Stimulated activated CD8-positive, alpha-beta memory T cell treated with anti-CD3 and anti-CD28 coated beads, Interleukin-7, amount 100 ng/mL, for 24 hours (primary cell): ENCODE data around the gene DNM3.

ENCODE experiments used
- DNase-seq: peaks from one replicate; pipeline ENCODE4 v3.0.0-alpha.2; 2020; ENCODE audit warnings: low read depth

Gene DNM3

DNA sequence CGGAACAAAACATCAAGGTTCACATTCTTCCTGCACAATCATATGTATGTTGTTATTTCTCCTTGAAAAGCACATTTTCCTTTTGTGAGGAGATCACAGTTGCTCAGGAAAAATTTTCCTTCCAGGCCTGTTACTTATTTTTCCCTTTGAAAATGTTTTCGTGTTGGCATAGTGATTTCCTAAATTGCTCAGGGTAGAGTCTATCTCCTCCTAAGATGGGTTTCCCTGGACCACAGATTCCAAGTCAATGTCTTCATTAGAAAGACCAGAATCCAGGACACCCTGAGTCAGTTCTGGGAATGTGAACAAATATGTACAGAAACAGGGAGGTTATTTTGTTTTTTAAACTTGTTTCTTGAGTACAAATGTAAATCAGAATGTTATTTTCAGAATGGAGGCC, 484.8 kb downstream of the DNM3 start:
- DNase-seq: no peak

DNA sequence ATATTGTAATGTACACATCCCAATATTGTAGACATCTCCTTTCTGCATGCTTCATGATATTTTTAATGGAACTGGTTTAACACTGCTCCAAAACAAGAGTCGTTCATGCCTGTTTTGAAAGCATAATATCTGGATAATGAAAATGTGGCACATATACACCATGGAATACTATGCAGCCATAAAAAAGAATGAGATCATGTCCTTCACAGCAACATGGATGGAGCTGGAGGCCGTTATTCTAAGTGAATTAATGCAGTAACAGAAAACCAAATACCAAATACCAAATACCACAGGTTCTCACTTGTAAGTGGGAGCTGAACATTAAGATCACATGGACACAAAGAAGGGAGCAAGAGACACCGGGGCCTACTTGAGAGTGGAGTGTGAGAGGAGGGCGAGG, 487.0 kb downstream of the DNM3 start:
- no peak for DNase-seq

DNA sequence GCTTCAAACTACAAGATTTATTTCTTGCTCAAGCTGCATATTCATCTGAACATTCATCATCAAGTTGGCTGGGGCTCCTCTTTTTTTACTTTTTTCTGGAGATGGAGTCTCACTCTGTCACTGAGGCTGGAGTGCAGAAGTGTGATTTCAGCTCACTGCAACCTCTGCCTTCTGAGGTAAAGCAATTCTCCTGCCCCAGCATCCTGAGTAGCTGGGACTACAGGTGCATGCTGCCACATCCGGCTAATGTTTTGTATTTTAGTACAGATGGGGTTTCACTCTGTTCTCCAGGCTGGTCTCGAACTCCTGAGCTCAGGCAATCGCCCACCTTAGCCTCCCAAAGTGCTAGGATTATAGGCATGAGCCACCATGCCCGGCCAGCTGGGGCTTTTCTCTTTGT, 490.9 kb downstream of the DNM3 start:
- DNase-seq: no peak

DNA sequence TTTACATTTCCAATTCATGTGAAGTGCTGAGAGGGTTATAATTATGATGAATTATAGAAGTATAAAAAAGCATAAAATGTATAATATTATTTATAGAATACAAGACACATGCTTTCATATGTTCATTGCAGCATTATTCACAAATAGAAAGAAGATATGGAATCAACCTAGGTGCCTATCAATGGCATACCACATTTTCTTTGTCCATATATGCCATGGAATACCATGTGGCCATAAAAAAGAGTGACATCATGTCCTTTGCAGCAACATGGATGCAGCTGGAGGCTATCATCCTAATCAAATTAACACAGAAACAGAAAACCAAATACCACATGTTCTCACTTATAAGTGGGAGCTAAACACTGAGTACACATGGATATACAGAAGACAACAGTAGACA, 494.1 kb downstream of the DNM3 start:
- DNase-seq: no peak

DNA sequence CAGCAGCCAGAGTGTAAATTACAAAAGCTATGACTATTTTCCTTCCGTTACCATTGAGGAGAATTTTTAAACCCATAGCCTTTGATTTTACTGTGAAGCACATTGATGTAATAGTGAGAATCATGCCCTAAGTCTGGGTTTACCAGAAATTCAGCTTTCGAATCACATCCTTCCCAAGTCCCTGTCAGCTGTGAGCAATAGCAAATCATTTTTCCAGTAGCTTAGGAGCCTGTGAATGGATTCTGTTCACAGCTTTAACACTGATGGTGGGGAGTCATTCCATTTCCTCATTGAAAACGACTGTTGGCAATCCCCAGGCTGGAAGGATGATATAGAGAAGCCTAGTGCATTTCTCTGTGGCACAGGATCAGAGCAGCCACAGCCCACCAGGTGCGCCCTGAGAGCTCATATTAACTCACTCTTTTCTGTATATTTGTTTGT, 497.0 kb downstream of the DNM3 start:
- DNase-seq: no peak

DNA sequence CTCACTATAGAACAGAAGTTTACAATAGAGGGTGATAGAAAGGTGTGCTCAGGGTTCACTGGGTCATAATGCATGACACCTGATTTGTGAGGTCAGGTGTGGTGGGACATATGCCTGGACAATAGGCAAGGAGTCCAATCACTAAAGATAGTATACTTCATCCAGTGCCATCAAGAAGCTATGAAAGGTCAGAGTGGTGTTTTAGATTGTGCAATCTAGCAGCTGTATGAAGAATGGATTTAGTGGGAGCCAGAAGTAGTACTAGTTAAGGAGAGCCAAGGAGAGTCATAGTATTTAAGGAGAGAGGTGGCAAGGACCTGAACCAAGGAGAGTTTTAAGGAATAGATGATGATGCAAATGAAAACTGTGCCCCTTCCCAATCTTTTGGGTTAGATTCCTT, 498.5 kb downstream of the DNM3 start:
- no peak for DNase-seq

DNA sequence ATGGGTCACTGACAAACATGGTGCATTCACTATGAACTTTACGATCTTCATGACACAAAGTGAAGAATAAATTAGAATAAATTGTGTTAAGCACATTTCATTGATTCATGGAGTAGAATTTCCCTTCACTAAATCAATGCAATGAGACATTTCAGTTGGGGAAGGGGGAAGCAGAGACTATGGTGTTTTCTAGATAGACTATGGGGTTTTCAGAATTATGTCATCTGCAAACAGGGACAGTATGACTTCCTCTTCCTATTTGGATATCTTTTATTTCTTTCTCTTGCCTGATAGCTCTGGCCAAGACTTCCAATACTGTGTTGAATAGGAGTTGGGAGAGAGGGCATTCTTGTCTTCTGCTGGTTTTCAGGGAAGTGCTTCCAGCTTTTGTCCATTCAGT, 499.2 kb downstream of the DNM3 start:
- DNase-seq: no peak

DNA sequence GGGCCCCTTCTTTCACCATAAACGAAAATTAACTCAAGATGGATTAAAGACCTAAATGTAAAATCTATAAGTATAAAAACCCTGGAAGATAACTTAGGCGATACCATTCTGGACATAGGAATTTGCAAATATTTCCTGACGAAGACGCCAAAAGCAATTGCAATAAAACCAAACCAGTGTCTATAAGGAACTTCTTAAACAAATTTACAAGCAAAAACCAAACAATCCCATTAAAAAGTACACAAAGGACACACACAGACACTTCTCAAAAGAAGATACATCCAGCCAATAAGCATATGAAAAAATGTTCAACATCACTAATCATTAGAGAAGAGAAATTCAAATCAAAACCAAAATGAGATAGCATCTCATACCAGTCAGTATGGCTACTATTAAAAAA, 500.4 kb downstream of the DNM3 start:
- DNase-seq: no peak

DNA sequence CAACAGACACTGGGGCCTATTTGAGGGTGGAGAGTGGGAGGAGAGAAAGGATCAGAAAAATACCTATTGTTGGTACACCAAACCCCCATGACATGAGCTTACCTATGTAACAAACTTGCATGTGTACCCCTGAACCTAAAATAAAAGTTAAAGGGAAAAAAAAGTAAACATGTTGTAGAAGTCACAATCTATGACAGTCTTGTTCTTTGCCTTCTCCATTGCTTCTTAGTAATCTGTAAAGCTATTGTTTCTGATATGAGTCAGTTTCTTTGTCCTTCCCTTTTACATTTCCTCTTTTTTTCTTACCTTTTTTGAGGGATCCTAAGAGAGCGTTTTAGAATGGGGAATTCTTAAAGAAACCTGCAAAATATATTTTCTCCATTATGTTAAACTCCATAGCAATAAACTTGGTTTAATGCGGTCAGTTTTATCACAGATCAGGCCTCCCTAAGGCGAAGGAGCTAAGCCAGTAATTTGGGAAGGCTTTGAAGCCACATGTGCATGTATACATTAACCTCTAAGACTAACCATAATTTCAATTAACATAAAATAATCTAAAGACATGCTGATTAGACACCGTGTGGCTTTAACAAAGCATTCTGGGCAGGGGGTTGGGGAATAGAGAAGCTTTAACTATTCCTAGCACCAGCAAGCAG, 501.4 kb downstream of the DNM3 start:
- DNase-seq: no peak

DNA sequence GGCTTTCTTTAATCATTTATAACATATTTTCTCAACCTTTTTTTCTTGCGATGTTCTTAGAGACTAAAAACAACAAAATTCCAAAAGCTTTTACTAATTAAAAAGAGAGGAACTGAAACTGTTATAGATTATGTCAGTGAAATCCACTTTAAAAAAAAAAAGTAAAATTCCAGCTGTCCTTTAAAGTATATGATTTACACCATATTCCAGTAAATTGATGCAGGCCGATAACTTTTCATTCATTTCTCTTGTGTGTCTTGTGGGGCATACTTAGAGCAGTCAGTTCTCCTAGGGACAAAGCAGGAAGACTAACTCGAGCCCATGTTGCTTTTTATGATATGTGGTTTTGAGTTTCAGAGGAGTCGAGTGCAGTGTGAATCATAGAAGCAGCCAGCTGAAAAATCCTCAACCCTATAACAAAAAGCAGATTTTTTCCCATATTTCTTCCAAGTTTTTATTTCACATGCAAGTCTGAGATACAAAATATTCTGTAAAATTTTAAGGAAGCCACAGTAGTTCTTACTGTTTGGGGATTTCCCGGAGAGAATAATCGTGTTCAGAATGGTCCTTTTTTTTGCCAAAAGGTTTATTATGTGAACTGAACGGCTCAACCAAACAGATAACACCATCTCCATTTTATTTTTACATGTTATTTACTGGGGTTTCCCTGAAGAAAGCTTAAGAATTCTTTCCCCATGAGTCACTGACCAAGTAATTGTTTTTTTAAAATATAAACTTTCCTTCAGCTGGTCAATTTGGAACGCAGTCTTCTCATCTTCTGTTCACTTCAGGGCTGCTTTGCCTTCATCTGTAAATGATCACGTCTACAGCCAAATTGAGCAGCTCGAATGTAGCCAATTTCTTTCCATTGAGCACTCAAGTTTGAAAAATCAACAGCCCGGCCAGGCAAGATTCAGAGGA, 502.2 kb downstream of the DNM3 start:
- DNase-seq: no peak

DNA sequence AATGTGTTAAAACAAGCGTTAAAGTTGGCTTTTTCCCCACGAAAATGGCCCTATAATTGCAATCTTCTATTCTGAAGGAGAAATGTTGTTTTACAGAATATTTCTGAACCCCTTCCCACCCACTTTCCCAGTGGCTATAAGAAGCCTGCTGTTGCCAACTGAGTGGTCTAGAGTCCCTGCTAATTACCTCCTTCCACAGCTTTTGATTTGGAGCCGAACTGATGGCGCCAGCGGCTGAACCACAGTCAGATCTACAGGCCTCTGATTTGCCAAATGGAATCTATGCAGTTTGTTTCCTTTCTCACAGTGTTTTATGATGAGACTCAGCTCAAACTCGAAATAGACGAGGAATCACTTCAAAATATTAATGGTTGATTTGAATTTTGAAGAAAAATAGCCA, 503.1 kb downstream of the DNM3 start:
- no peak for DNase-seq

DNA sequence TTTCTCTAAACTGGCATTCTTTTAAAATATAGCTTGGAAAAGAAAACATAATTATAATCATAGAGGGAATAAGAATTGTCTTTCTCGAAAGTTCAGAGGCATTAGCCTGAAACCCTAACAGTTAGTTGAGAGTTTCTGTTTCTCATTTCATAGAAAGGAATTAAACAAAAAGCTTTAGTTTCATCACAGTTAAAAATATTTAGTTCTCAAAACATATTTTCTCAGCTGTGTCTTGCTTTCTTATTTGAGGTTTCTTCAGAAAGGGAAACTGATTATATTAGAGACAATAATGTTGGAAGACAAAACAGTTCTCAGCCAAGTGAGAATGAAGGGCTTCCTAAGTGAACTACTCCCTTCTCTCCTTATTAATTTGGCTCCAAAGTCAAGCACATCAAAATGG, 503.8 kb downstream of the DNM3 start:
- no peak for DNase-seq

DNA sequence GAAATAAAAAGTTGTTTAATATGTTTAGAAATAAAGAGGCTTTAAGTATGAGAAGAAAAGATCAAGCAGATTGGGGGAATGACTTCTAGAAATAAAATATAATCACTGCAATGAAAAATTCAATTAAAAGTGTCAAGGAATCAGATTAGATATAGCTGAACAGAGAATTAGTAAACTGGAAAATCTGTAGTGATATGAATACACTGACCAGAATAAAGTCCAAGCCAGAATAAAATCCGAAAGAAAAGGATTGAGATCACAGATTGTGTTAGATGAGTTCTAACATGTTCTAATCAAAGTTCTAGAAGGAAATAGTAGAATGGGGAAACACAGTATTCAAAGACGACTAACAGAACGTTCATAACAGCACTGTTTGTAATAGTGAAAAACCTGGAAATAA, 506.1 kb downstream of the DNM3 start:
- no peak for DNase-seq

DNA sequence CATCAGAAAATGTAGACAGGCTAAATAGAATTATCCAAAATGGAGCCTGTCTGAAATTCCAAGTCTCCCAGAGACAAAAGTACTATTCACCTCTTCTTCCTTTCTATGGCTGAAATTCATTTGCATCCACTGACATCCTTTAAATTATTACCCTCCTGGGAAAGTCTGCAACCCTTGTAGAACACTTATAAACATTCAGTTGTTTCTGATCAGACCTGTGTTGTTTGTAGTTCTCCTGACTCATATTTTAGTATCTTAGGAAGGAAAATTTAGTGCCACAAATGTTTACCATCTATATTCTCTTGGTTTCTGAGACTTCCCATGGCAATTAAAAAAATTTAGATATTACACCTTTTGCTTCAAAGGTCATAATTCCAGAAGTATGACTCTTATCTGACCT, 509.6 kb downstream of the DNM3 start:
- no peak for DNase-seq

DNA sequence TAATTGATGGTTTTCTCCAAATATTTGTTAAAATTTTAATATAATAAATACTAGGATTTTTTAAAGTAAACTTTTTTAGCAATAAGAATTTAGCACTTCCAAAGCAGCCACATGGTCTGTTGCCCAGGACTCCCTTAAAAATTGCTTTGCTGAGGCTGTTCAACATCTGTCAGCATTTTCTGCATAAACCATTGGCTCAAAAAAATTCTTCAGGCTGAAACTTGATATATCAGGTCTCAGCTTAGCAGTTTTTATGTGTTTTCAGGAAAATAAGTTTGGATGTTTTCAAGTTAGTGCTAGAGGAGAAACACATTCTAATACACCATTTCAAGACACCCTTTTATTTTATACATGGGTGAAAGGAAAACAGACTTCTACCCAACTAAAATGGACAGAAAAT, 510.0 kb downstream of the DNM3 start:
- DNase-seq: no peak

DNA sequence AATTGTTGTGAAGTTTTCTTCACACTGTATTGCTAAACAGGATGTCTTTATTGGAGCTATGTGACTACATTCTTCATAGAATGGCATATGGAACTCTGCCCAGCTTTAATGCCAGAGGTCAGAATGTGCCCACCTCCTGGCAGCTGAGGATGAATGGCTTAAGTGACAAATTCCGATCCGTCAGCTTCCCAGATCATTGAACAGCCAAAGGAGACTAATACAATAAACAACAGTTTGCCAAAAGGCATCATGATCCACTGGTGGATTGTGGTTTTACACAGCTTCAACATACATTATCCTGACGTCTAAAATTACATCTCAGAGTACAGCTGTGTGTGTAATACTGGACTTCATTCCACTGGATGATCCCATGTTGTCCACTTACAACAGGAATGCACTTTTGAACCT, 510.5 kb downstream of the DNM3 start:
- DNase-seq: no peak

DNA sequence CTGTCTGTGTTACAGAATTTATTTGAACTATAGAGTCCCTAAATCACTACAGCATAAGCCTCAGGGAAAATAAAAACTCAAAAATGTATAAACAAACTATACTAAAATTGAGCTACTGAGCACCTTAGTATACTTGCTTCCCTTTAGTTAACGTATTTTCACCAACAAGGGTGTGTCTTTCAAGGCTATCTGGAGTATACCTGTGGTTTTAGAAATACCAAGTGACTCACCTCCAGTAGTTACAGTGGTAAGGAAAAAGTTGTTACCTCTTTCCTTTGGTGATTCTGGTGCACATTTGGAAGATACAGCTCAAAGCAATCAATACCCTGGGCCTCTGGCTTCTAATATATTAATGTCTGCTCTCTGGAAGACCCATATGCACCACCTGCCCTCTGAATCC, 511.1 kb downstream of the DNM3 start:
- no peak for DNase-seq

DNA sequence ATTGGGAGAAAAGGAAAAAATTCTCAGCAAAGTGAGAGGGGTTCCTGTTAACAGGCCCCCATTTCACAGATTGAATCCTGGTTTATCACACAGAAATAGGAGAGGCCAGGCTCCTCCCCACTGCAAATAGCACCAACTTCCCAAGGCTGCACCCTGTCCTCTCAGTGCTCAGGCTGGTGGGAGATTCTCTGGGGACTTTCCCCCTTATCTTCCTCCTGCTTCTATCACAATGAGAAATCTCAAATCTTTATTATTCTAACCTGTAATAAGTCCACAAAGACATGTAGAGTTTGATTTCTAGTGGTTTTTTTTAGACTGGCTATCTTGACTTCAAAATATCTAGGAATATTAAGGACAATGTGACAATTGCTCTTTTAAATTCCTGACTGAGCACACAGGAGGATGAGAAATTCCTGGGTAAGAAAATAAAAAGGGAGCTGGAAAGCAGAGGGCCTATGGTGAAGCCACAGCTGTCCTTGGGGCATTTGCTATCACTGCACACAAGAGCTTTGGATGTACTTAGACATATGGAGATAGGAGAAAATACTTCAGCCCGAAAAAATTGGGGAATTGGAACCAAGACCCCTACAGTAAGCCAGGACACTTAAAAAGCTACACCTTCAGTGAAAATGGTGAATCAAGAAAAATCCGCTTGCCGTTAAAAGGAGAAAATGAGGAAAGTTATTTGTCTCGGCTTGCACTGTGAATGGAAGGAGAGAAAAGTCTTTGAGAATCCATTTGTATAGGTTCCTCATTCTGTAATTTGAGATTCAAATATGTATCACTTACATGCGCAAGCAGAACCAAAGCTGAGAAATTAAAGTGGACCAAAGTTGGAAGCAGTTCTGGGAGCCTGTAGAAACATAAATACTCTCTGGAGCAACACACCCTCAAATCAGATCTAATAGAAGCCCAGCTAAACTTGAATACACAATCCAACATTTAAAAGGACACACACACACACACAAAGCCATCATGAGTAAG, 513.3 kb downstream of the DNM3 start:
- DNase-seq: no peak

DNA sequence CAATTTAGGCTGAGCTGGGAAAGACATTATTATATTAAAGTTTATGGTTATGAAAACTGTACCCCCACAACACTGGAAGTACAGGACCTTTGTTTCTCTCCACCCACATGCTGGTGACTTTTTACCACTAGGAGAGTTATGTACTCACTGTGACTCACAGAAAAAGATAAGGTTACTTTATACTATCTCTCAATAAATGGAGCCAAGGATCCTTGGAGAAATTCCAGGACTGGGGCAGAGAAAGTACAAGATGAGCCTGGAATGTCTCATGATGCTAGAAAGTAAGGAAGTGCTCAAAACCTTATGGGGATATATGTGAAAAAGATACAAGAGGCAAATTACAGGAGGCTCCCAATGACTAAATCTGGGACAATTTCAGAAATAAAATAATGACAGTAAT, 515.3 kb downstream of the DNM3 start:
- no peak for DNase-seq

DNA sequence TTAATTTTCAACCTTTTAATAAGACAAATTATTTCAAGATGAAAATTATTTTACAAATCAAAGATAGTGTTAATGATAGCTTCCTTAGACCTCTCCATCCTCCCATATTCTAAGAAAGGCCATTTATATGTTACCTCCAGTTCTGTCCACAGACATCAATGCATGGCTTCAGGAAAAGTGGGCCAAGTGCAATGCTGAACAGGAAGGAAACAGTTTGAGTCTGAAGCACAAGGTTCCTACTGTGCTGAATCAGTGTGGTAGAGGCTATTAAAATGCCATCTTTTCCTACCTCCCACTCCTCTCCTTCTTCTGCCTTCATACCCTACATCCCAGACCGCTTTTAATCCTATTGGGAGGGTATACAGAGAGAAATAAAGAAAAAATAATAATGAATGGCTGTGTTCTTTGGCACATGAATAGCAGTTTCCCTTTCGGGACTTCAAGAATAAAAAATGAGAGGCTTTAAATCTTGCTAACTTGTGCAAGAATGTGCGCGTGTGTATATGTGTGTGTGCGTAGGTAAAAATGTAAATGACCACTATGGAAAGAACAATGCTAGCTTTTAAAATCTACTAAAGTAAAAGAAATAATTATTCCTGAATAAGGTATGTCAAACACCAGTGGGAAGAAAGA, 516.6 kb downstream of the DNM3 start:
- no peak for DNase-seq

DNA sequence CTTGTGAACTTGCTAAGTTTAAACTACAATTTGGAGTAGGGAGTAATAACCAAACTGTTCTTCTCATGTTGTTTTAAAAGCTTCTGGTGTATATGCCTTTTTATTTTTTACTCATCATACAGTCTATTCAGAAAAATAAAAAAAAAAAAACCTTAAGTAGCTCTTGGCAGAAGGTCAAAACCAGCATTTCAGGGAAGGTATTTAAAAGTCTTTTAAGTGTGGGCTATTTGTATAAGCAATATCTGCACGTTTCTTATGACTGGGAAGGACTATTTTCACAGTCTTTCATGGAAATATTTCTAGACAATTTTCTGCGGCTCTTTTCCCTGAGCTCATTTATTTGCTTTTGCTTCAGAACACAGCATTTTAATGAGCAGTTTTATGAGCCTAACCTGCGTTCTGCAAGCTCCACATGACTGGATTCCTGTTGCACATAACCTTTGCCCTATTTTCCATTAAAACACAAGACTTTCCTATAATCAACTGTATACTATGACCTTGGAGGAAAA, 518.2 kb downstream of the DNM3 start:
- no peak for DNase-seq

DNA sequence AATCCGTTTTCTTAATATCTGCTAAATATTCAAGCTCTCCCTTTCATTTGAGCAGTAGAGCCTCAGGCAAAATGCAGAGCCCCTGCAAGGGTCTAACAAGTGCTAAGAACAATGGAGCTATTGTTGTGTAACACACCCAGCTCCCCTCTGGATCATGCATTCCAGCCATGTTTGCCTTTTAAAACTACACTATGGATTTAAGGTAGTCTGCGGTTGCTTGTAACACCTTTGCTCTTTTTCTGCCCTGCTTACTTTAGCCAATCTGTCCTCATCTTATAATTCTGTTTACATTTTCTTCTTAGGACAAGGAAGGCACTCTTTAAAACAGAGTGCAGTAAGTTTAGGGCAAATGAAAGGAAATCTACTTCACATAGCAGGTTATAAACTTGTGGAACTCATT, 519.2 kb downstream of the DNM3 start:
- no peak for DNase-seq
